Keratinocyte (primary cell): Measurements from ENCODE around the gene HELB. TPM values are rescaled to one million over a fixed set of nuclear protein-coding genes. Genes with fewer than 3 reads are reported as not detected.

Experiments used
- DNase-seq: peaks from one replicate; pipeline ENCODE4 v3.0.0-alpha.2; 2011; ENCODE audit warnings: low read depth, missing footprints, low spot score
- FAIRE-seq: peaks from 2 replicates; lab custom pipeline; 2011; peaks lifted over from hg19 to GRCh38; lab: Jason Lieb, UNC
- H2AFZ ChIP-seq: 2 replicates; pipeline ENCODE4 v1.6.0; 2012; ENCODE audit warnings: low read length, control low read depth, inconsistent platforms; ENCODE audit not compliant: control insufficient read depth
- H3K27ac ChIP-seq: 2 replicates; pipeline ENCODE4 v1.5.1; 2011; ENCODE audit warnings: low read length; ENCODE audit not compliant: control insufficient read depth, insufficient read depth
- H3K27me3 ChIP-seq: 3 replicates; pipeline ENCODE4 v1.6.0; 2011; ENCODE audit warnings: low read length; ENCODE audit not compliant: control insufficient read depth, insufficient read depth; ENCODE audit errors: extremely low read depth
- H3K36me3 ChIP-seq, 2 experiments: 2 replicates in 1 of 2; 3 replicates in 1 of 2; pipeline ENCODE4 v1.5.1; 2011; ENCODE audit warnings: low read length in 2 of 2, mild to moderate bottlenecking in 1 of 2; ENCODE audit not compliant: control insufficient read depth in 2 of 2, insufficient read depth in 2 of 2; ENCODE audit errors: extremely low read depth in 1 of 2
- H3K4me1 ChIP-seq: 3 replicates; pipeline ENCODE4 v1.5.1; 2011; ENCODE audit warnings: low read length; ENCODE audit not compliant: control insufficient read depth, insufficient read depth; ENCODE audit errors: extremely low read depth
- H3K4me2 ChIP-seq: 3 replicates; pipeline ENCODE4 v1.6.0; 2011; ENCODE audit warnings: low read depth, low read length; ENCODE audit not compliant: control insufficient read depth, insufficient read depth; ENCODE audit errors: extremely low read depth
- H3K4me3 ChIP-seq, 3 experiments: fragments of 200-600 bp in 1 of 3; sonication (generic) in 1 of 3; 2 replicates in 2 of 3; 3 replicates in 1 of 3; pipeline ENCODE4 v1.5.1; 2011 to 2016; ENCODE audit warnings: low read length in 3 of 3, mild to moderate bottlenecking in 3 of 3, control low read depth in 2 of 3, inconsistent platforms in 1 of 3, low read depth in 1 of 3, mixed read lengths in 1 of 3, mixed run types in 1 of 3, moderate library complexity in 1 of 3; ENCODE audit not compliant: control insufficient read depth in 2 of 3, insufficient read depth in 2 of 3; ENCODE audit errors: extremely low read depth in 1 of 3
- H3K79me2 ChIP-seq: 2 replicates; pipeline ENCODE4 v1.6.0; 2012; ENCODE audit warnings: low read length; ENCODE audit not compliant: control insufficient read depth, insufficient read depth
- H3K9ac ChIP-seq: 3 replicates; pipeline ENCODE4 v1.6.0; 2011; ENCODE audit warnings: low read length; ENCODE audit not compliant: control insufficient read depth, insufficient read depth; ENCODE audit errors: extremely low read depth
- H3K9me1 ChIP-seq: 3 replicates; pipeline ENCODE4 v1.6.0; 2011; ENCODE audit warnings: low read length; ENCODE audit not compliant: control insufficient read depth, insufficient read depth; ENCODE audit errors: extremely low read depth
- H3K9me3 ChIP-seq: 2 replicates; pipeline ENCODE4 v1.5.1; 2012; ENCODE audit warnings: low read depth, low read length; ENCODE audit not compliant: control insufficient read depth
- H4K20me1 ChIP-seq: 3 replicates; pipeline ENCODE4 v1.6.0; 2011; ENCODE audit warnings: low read length; ENCODE audit not compliant: control insufficient read depth, insufficient read depth; ENCODE audit errors: extremely low read depth
- CTCF ChIP-seq, 3 experiments: IDR thresholded peaks in 1 of 3; conservative IDR thresholded peaks in 1 of 3; optimal IDR thresholded peaks in 1 of 3; 2 replicates in 2 of 3; 3 replicates in 1 of 3; pipeline versions ENCODE3 to v1.5.1; 2011; ENCODE audit warnings: low read length in 3 of 3, mild to moderate bottlenecking in 3 of 3, moderate library complexity in 2 of 3, control low read depth in 1 of 3, inconsistent platforms in 1 of 3; ENCODE audit not compliant: insufficient read depth in 2 of 3; ENCODE audit errors: extremely low read depth in 1 of 3
- EZH2 ChIP-seq: IDR thresholded peaks from one replicate; pipeline ENCODE4 v1.6.1; 2012; ENCODE audit warnings: inconsistent platforms, mild to moderate bottlenecking, low read length, moderate library complexity
- dilution Hi-C: fragments of 300-500 bp; cut with MboI; formaldehyde crosslinking; loops from one replicate; pipeline ENCODE4 v1.7.0; 2020; ENCODE audit warnings: low sequenced_read_pairs; ENCODE audit not compliant: extremely low pct_ligation_motif_present
- polyA plus RNA-seq, 5 experiments: library from polyadenylated mRNA; depleted of rRNA in 3 of 5; stranded (reverse) in 3 of 5; stranded (forward) in 1 of 5; unstranded in 1 of 5; fragments of >200 nt; gene quantifications; 1 replicate in 1 of 5; 2 replicates in 3 of 5; 3 replicates in 1 of 5; pipeline versions ENCODE4 v1.2.1 to v1.2.3, GENCODE V29; 2011 to 2012; ENCODE audit warnings: missing spikeins in 2 of 5, low read depth in 1 of 5, low replicate concordance in 1 of 5

The HELB gene
- polyA plus RNA-seq, 1 donor (not counting 4 experiments of a cell fraction or from before 2014, with no cell fraction given): 1.8 TPM

GRCh38 chr12:66379616-66380015 lies 77.3 kb downstream of the HELB start:
- no peak overlapping the region for H3K9ac ChIP-seq
- no peaks in the 10 kb centered on the region for H3K79me2 ChIP-seq
- no peak overlapping the region for H3K4me3 ChIP-seq
- TF ChIP-seq EZH2: no peak
- TF ChIP-seq CTCF (optimal IDR thresholded peaks at IDR 0.05 in 1 of 3, IDR thresholded peaks at IDR 0.05 in 1 of 3, conservative IDR thresholded peaks at IDR 0.05 in 1 of 3; ENCODE audit: extremely low read depth in 1 of 3, insufficient read depth in 2 of 3, low read length in 3 of 3): no peak
- H3K4me1 ChIP-seq: no peaks in the 10 kb centered on the region
- dilution Hi-C loops: no loop called here
- H3K9me3 ChIP-seq: no peaks in the 10 kb centered on the region
- no peaks in the 10 kb centered on the region for H4K20me1 ChIP-seq
- FAIRE-seq (no peak), DNase-seq (no peak)
- no peaks in the 10 kb centered on the region for H3K36me3 ChIP-seq
- H3K4me2 ChIP-seq: no peak overlapping the region
- no peaks in the 10 kb centered on the region for H3K27me3 ChIP-seq
- no peaks in the 10 kb centered on the region for H3K9me1 ChIP-seq
- no peak overlapping the region for H3K27ac ChIP-seq
- H2AFZ ChIP-seq: no peak overlapping the region

GRCh38 chr12:66380769-66381535 lies 78.7 kb downstream of the HELB start:
- H2AFZ ChIP-seq: no peak overlapping the region
- no peaks in the 10 kb centered on the region for H3K4me1 ChIP-seq
- no peak for DNase-seq
- no peak overlapping the region for H3K4me2 ChIP-seq
- no peak for FAIRE-seq
- dilution Hi-C loops: no loop called here
- no peaks in the 10 kb centered on the region for H3K27me3 ChIP-seq
- no peaks in the 10 kb centered on the region for H3K79me2 ChIP-seq
- TF ChIP-seq CTCF (optimal IDR thresholded peaks at IDR 0.05 in 1 of 3, IDR thresholded peaks at IDR 0.05 in 1 of 3, conservative IDR thresholded peaks at IDR 0.05 in 1 of 3; ENCODE audit: extremely low read depth in 1 of 3, insufficient read depth in 2 of 3, low read length in 3 of 3) (no peak), EZH2 (no peak)
- H4K20me1 ChIP-seq: no peaks in the 10 kb centered on the region
- H3K9ac ChIP-seq: no peak overlapping the region
- H3K27ac ChIP-seq: no peak overlapping the region
- no peak overlapping the region for H3K4me3 ChIP-seq
- no peaks in the 10 kb centered on the region for H3K36me3 ChIP-seq
- H3K9me3 ChIP-seq: no peaks in the 10 kb centered on the region
- no peaks in the 10 kb centered on the region for H3K9me1 ChIP-seq
